Measurements from ENCODE around the gene BTN3A1.

- TF ChIP-seq POLR2A (IDR thresholded peaks at IDR 0.05; ENCODE audit: insufficient read depth in 1 of 2, low read depth in 2 of 2, low read length in 2 of 2): no peak
- no peak for TF ChIP-seq HDAC6 (IDR thresholded peaks at IDR 0.05; ENCODE audit: low read depth, low read length)
- no peak for TF ChIP-seq ZFP36L2 (CRISPR knock-in tag; IDR thresholded peaks at IDR 0.05)
- no peak for TF ChIP-seq MAZ (IDR thresholded peaks at IDR 0.05; ENCODE audit: borderline replicate concordance, low read depth, low read length)
- TF ChIP-seq MAZ (CRISPR knock-in tag; IDR thresholded peaks at IDR 0.05; ENCODE audit: low read depth): no peak
These were observed 29.5 kb upstream of the BTN3A1 start for GRCh38 chr6:26372308-26373144.
